MG63 (cell line): ENCODE measurements around the gene C5orf15. TPM values are rescaled to one million over a fixed set of nuclear protein-coding genes. Genes with fewer than 3 reads are reported as not detected.
A peak's percentile ranks its signal among the peaks of the same experiment; 100 is the strongest.

ENCODE experiments used
- DNase-seq: peaks from one replicate; pipeline ENCODE4 v3.0.0-alpha.2; 2020
- H3K27me3 ChIP-seq: fragments of 250-450 bp; sonication (Bioruptor Pico); 2 replicates; pipeline ENCODE4 v1.5.1; 2020; ENCODE audit warnings: mild to moderate bottlenecking, moderate library complexity
- H3K36me3 ChIP-seq: fragments of 250-450 bp; sonication (Bioruptor Pico); 2 replicates; pipeline ENCODE4 v1.5.1; 2020; ENCODE audit warnings: mild to moderate bottlenecking, moderate library complexity
- H3K4me3 ChIP-seq: fragments of 250-450 bp; sonication (Bioruptor Pico); 2 replicates; pipeline ENCODE4 v1.5.1; 2020; ENCODE audit warnings: mild to moderate bottlenecking, moderate library complexity
- H3K9me3 ChIP-seq: fragments of 250-450 bp; sonication (Bioruptor Pico); 2 replicates; pipeline ENCODE4 v1.5.1; 2020; ENCODE audit warnings: mild to moderate bottlenecking, moderate library complexity
- total RNA-seq: library from RNA; depleted of rRNA; stranded (reverse); fragments of >200 nt; shearing (Covaris generic); gene quantifications from 2 replicates; pipeline ENCODE4 v1.2.3, GENCODE V29; 2014; ENCODE audit warnings: low replicate concordance

The C5orf15 gene
- total RNA-seq, 1 experiment from 2014 or later = 96.2 TPM

DNA sequence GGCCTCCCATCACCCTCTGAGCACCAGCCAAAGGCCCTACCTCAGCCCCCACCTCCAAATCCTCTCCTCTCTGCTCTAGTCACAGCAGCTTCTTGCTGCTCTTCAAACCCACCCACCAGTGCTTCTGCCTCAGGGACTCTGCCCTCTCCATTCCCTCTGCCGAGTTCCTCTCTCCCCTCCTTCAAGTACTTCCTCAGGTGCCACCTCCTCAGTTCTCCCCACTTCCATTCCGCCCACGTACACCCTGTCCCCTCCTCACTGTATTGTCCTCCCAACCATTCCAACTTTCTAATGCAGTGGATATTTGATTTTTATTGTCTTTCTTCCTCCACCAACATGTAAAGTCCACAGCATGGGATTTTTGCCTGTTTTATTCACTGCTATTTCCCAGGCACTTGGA is 43.2 kb downstream of the C5orf15 start:
- DNase-seq = no peak
- no peak overlapping the region for H3K4me3 ChIP-seq
- no peaks in the 10 kb centered on the region for H3K9me3 ChIP-seq
- H3K27me3 ChIP-seq = no peaks in the 10 kb centered on the region
- H3K36me3 ChIP-seq = no peaks in the 10 kb centered on the region

- H3K36me3 ChIP-seq = no peaks in the 10 kb centered on the region
- H3K4me3 ChIP-seq = no peak overlapping the region
- no peaks in the 10 kb centered on the region for H3K9me3 ChIP-seq
- H3K27me3 ChIP-seq = no peaks in the 10 kb centered on the region
- DNase-seq = no peak
Measured at GRCh38 chr5:133924221-133924920, 44.1 kb downstream of the C5orf15 start.

- H3K27me3 ChIP-seq = no peaks in the 10 kb centered on the region
- H3K4me3 ChIP-seq = no peak overlapping the region
- no peaks in the 10 kb centered on the region for H3K9me3 ChIP-seq
- no peak for DNase-seq
- no peaks in the 10 kb centered on the region for H3K36me3 ChIP-seq
Measured at GRCh38 chr5:133921979-133922378, 46.4 kb downstream of the C5orf15 start.

GRCh38 chr5:133921069-133921468 is 47.4 kb downstream of the C5orf15 start:
- DNase-seq = no peak
- Histone ChIP-seq H3K27me3 (no peaks in the 10 kb centered on the region), H3K36me3 (no peaks in the 10 kb centered on the region), H3K4me3 (no peak overlapping the region), H3K9me3 (no peaks in the 10 kb centered on the region)

GRCh38 chr5:133919148-133920136 is 49.0 kb downstream of the C5orf15 start:
- H3K9me3 ChIP-seq = no peaks in the 10 kb centered on the region

GRCh38 chr5:133918731-133919130 is 49.7 kb downstream of the C5orf15 start:
- H3K9me3 ChIP-seq = no peaks in the 10 kb centered on the region
- DNase-seq = no peak
- H3K4me3 ChIP-seq = no peak overlapping the region
- no peaks in the 10 kb centered on the region for H3K27me3 ChIP-seq
- no peaks in the 10 kb centered on the region for H3K36me3 ChIP-seq

More at GRCh38 chr5:133919148-133920136, 49.0 kb downstream of the C5orf15 start:
- DNase-seq = no peak
- H3K27me3 ChIP-seq = no peaks in the 10 kb centered on the region
- H3K36me3 ChIP-seq = no peaks in the 10 kb centered on the region
- no peak overlapping the region for H3K4me3 ChIP-seq

DNA sequence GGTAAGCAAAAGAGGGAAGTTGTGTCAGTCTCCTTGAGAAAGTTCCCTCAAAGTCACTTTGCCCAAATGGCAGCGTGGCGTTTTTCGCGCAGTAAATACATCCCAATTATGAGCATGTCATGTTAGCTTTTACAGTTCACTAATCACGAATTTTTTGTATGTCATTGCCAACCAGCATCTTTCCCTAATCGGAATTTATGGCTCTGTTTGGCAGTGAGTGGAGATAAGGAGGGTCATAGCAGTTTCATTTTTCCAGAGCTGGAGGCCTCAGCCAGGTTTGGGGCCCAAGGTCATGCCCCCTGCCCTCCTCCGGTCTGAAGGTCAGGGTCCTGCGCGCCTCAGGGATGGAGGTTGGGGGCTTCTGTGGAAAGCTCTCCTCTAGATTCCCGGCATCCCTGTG is 50.1 kb downstream of the C5orf15 start:
- no peak overlapping the region for H3K4me3 ChIP-seq
- no peaks in the 10 kb centered on the region for H3K9me3 ChIP-seq
- no peaks in the 10 kb centered on the region for H3K36me3 ChIP-seq
- H3K27me3 ChIP-seq = no peaks in the 10 kb centered on the region
- DNase-seq = no peak

DNA sequence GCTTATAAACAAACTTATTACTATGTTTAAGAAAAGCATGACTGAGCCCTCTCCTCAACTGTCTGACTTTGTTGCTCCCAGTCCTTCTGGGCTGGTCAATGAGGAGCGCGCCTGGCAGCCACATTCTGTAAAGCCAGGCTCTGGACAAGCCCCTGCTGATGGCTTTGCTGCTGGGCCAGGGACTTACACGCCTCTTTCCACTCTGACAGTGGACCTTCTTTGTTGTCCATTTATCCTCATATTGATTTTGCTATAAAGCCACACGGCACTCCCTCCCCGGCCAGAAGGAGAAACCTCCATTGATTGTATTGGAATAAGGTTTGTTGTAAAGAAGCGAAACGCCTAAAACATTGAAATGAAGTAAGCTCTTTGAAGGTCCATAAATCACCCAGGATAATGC is 50.6 kb downstream of the C5orf15 start:
- DNase-seq = no peak

GRCh38 chr5:133916914-133917313 is 51.5 kb downstream of the C5orf15 start:
- DNase-seq = no peak
- no peaks in the 10 kb centered on the region for H3K36me3 ChIP-seq
- H3K4me3 ChIP-seq = no peak overlapping the region
- no peaks in the 10 kb centered on the region for H3K27me3 ChIP-seq
- H3K9me3 ChIP-seq = no peaks in the 10 kb centered on the region

More for the DNA sequence above, 50.6 kb downstream of the C5orf15 start:
- Histone ChIP-seq H3K9me3 (no peaks in the 10 kb centered on the region), H3K27me3 (no peaks in the 10 kb centered on the region), H3K36me3 (no peaks in the 10 kb centered on the region), H3K4me3 (no peak overlapping the region)

GRCh38 chr5:133916479-133916878 is 51.9 kb downstream of the C5orf15 start:
- DNase-seq = no peak
- H3K4me3 ChIP-seq = no peak overlapping the region
- no peaks in the 10 kb centered on the region for H3K27me3 ChIP-seq
- no peaks in the 10 kb centered on the region for H3K36me3 ChIP-seq
- H3K9me3 ChIP-seq = no peaks in the 10 kb centered on the region

GRCh38 chr5:133914434-133914833 is 54.0 kb downstream of the C5orf15 start:
- Histone ChIP-seq H3K27me3 (no peaks in the 10 kb centered on the region), H3K9me3 (no peaks in the 10 kb centered on the region), H3K36me3 (no peaks in the 10 kb centered on the region), H3K4me3 (no peak overlapping the region)
- no peak for DNase-seq

DNA sequence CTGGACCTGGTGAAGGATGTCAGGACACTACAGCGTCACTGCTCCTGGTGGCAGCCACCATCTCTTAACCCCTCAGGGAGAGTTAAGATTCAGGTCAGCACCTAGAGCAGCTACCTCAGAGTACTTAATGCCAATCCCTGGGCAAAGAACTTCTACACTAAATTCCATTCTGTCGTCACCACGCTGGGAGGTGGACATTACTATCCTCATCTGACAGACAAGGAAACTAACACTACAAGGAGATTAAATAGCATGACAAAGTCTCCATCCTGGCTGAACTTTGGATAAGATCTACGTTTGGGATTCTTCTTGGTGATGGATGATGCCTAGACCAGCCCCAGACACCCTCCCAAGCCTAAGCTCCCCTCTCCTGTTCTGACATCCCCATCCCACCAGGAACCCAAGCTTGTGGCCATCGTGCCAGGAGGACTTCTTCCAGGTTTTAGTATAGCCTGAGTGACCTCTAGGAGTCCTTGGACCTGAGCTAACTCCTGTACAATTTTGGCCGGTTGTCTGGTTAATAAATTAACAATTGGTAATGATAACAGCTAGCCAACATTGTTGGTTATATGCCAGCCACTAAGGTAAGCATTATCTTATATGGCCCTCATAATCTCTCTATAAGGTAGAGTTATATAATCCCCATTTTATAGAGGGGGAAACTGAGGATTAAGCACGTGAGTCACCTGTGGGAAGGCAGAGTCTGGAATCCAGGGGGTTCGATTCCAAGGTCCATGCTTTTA is 54.8 kb downstream of the C5orf15 start:
- no peaks in the 10 kb centered on the region for H3K36me3 ChIP-seq
- H3K9me3 ChIP-seq = no peaks in the 10 kb centered on the region
- H3K27me3 ChIP-seq = no peaks in the 10 kb centered on the region

DNA sequence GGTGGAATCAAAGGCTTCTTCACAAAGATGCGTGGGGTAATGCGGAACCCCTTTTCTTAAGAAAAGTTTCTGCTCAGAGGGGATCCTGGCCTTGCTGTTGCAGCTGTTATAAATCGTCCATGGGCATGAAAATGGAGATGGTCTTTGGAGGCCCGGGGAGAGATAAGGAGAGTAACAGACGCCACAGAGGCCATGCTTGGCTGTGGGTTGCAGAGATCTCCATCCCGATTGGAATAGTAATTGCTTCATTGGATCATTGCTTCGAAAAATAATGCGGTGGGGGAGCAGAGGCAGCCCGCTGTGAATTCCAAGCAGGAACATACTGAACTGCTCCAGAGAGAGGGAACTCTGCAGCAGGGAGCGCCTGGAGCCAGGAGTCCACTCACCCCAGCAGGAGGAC is 55.5 kb downstream of the C5orf15 start:
- H3K36me3 ChIP-seq = no peaks in the 10 kb centered on the region
- H3K9me3 ChIP-seq = no peaks in the 10 kb centered on the region
- DNase-seq = no peak

More for the DNA sequence above, 54.8 kb downstream of the C5orf15 start:
- H3K4me3 ChIP-seq = no peak overlapping the region
- DNase-seq = no peak

DNA sequence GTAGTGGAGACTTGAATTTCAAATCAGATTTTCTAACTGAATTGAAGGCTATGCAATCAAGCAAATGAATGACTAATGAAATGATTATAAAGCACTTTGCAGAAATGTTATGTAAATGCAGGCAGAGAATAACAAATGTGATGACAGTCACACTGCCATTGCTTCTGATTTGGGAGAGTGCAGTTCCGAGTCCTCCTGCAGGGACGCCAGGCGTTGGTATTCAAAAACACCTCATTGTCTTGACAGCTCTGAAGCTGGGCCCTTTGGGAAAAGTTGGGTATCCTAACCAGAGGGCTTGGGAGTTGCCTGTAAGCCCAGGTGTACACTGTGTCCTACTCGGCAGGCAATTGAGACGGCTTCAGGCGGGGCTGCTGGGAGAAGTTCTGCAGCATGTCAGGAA is 57.9 kb downstream of the C5orf15 start:
- Histone ChIP-seq H3K27me3 (no peaks in the 10 kb centered on the region), H3K4me3 (no peak overlapping the region), H3K9me3 (no peaks in the 10 kb centered on the region), H3K36me3 (no peaks in the 10 kb centered on the region)
- no peak for DNase-seq

More for the DNA sequence above, 55.5 kb downstream of the C5orf15 start:
- H3K4me3 ChIP-seq = no peak overlapping the region
- no peaks in the 10 kb centered on the region for H3K27me3 ChIP-seq

- no peaks in the 10 kb centered on the region for H3K27me3 ChIP-seq
- DNase-seq = no peak
- no peak overlapping the region for H3K4me3 ChIP-seq
- H3K36me3 ChIP-seq = no peaks in the 10 kb centered on the region
- no peaks in the 10 kb centered on the region for H3K9me3 ChIP-seq
Measured at GRCh38 chr5:133909603-133910002, 58.8 kb downstream of the C5orf15 start.

DNA sequence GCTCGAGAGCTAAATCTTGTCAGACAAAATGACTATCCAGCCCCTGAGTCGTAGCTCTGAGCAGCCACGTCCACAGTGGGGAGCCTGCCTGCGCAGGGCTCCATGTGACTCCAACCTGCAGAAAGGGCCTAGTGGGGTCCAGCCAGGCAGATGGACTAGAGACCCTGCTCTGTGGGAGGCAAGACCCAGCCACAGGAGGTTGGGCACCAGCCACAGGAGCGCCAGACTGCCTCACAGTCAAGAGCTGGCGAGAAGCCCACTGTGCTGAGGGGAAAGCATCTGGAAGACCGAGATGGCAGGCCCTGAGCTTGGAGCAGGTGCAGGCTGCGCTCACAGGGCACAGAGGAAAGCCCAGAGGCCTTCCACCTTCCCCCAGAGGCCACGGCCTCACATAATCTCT is 61.4 kb downstream of the C5orf15 start:
- Histone ChIP-seq H3K27me3 (no peaks in the 10 kb centered on the region), H3K36me3 (no peaks in the 10 kb centered on the region), H3K9me3 (no peaks in the 10 kb centered on the region), H3K4me3 (no peak overlapping the region)
- peak; percentile 33 for DNase-seq

DNA sequence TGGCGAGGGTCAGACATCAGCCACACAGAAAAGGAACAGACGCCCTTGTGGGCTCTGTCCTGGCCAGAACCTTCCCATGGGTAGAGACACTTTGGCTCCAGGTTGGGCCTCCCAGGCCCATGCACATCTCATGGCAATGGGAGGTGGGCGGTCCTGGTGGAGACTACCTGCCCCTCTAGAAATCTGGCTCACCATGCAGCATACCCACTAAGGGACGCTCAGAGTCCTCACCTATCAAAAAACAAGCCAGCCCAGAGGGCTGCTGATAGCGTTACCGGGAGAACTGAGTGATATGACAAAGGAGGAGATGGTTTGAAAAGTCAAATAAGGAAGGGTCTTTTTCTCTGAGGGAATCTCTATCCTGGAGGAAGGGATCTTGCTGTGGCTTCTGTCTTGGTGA is 62.1 kb downstream of the C5orf15 start:
- H3K9me3 ChIP-seq = no peaks in the 10 kb centered on the region
- H3K4me3 ChIP-seq = no peak overlapping the region
- H3K36me3 ChIP-seq = no peaks in the 10 kb centered on the region
- no peak for DNase-seq
- no peaks in the 10 kb centered on the region for H3K27me3 ChIP-seq
